Upper lobe of left lung (tissue), 6 donors: ENCODE data around the gene TMEM181. TPM values are rescaled to one million over a fixed set of nuclear protein-coding genes. Genes with fewer than 3 reads are reported as not detected.

ENCODE experiments used
- ATAC-seq, 2 donors: fragments of 200-7000 bp; cut with Tn5 transposase; one replicate each; pipeline ENCODE4 v1.9.1; 2022; ENCODE audit warnings: mild to moderate bottlenecking in 2 of 2, moderate library complexity in 2 of 2; ENCODE audit not compliant: low FRiP score in 2 of 2
- DNase-seq, 2 donors: peaks; one replicate each; pipeline ENCODE4 v3.0.0-alpha.2; 2019 to 2020
- H3K27ac ChIP-seq, 4 donors: fragments of 200-600 bp; sonication (generic); one replicate each; pipeline ENCODE4 v1.5.1; 2016 to 2019
- H3K27me3 ChIP-seq, 4 donors: fragments of 200-600 bp; sonication (generic); one replicate each; pipeline ENCODE4 v1.5.1; 2017 to 2019
- H3K36me3 ChIP-seq, 4 donors: fragments of 200-600 bp; sonication (generic); one replicate each; pipeline ENCODE4 v1.5.1; 2016 to 2019
- H3K4me1 ChIP-seq, 4 donors: fragments of 200-600 bp; sonication (generic); one replicate each; pipeline ENCODE4 v1.5.1; 2018 to 2019
- H3K4me3 ChIP-seq, 4 donors: fragments of 200-600 bp; sonication (generic); one replicate each; pipeline ENCODE4 v1.5.1; 2017 to 2019; ENCODE audit warnings: mild to moderate bottlenecking in 2 of 4, moderate library complexity in 1 of 4
- H3K9me3 ChIP-seq, 4 donors: fragments of 200-600 bp; sonication (generic); one replicate each; pipeline ENCODE4 v1.5.1; 2018 to 2019
- CTCF ChIP-seq, 6 experiments: fragments of 450-650 bp in 4 of 6; fragments of 200-600 bp in 2 of 6; sonication (generic) in 2 of 6; IDR thresholded peaks; one replicate each; pipeline ENCODE4 v1.5.1; 2016 to 2019; ENCODE audit warnings: antibody characterized with exemption in 6 of 6
- EP300 ChIP-seq, 4 donors: sonication (generic); formaldehyde crosslinking; IDR thresholded peaks; one replicate each; pipeline ENCODE4 v1.5.1; 2017; ENCODE audit warnings: antibody characterized with exemption in 4 of 4, control low read depth in 2 of 4
- POLR2A ChIP-seq, 4 donors: fragments of 450-650 bp; IDR thresholded peaks; one replicate each; pipeline ENCODE4 v1.5.1; 2016 to 2017; ENCODE audit warnings: antibody characterized with exemption in 4 of 4, mild to moderate bottlenecking in 2 of 4
- POLR2AphosphoS5 ChIP-seq, 2 donors: sonication (generic); formaldehyde crosslinking; IDR thresholded peaks; one replicate each; pipeline ENCODE4 v1.5.1; 2017; ENCODE audit warnings: antibody characterized with exemption in 2 of 2
- WGBS, 2 donors: methylation state at CpG; one replicate each; pipeline ENCODE4 v1.1.5; 2017 to 2018; 5-methylcytosine and 5-hydroxymethylcytosine counted together
- total RNA-seq, 6 donors: library from RNA; depleted of rRNA in 4 of 6; stranded (reverse); fragments of >200 nt in 4 of 6; gene quantifications; one replicate each; pipeline versions ENCODE4 v1.1.0 to v1.2.1, GENCODE V29; 2016 to 2021
- donor health status: DM: no; HTN: no; CAD: no; lungs with moderate emphysema.
- donor health status: DM: no; HTN: yes; CAD: no; lungs with severe emphysema.

Gene TMEM181
- total RNA-seq, 6 donors from 2014 or later, result 11.5 to 27.6 (median 18.9) TPM

GRCh38 chr6:158662607-158662953 lies 102.7 kb downstream of the TMEM181 start:
- H3K4me3 ChIP-seq, result peak overlapping the region in 2 of 4 donors; percentile 13 to 32
- 68 to 73% methylated on average over 3 of the region's 3 CpGs for WGBS, 2 donors
- H3K9me3 ChIP-seq, result no peaks in the 10 kb centered on the region
- no peak for TF ChIP-seq POLR2AphosphoS5 (IDR thresholded peaks at IDR 0.05)
- no peak for TF ChIP-seq POLR2A (IDR thresholded peaks at IDR 0.05)
- no peak for TF ChIP-seq EP300 (IDR thresholded peaks at IDR 0.05)
- no peak for TF ChIP-seq CTCF (IDR thresholded peaks at IDR 0.05)
- H3K36me3 ChIP-seq, result no peaks in the 10 kb centered on the region
- peak overlapping the region in 3 of 4 donors; percentile 45 to 73 (median 62) for H3K27ac ChIP-seq
- peaks cover 9 to 41% (median 35%) of the 10 kb centered on the region in 4 donors for H3K4me1 ChIP-seq
- no peak for ATAC-seq
- DNase-seq, result no peak
- no peaks in the 10 kb centered on the region for H3K27me3 ChIP-seq

GRCh38 chr6:158662954-158663624 lies 103.2 kb downstream of the TMEM181 start:
- 40 to 44% methylated on average over 23 to 27 of the region's 27 CpGs for WGBS, 2 donors
- H3K4me1 ChIP-seq, result peaks cover 14 to 46% (median 40%) of the 10 kb centered on the region in 4 donors

GRCh38 chr6:158663625-158664165 lies 103.8 kb downstream of the TMEM181 start:
- Histone ChIP-seq H3K27me3 (no peaks in the 10 kb centered on the region), H3K27ac (peak overlapping the region; percentile 45 to 73 (median 60)), H3K9me3 (no peaks in the 10 kb centered on the region), H3K36me3 (no peaks in the 10 kb centered on the region), H3K4me1 (peaks cover 18 to 52% (median 46%) of the 10 kb centered on the region in 4 donors), H3K4me3 (peak overlapping the region in 3 of 4 donors; percentile 13 to 32 (median 16))
- DNase-seq (peak in 1 of 2 donors; percentile 61), ATAC-seq (peak in 1 of 2 donors; percentile 29)
- TF ChIP-seq CTCF (IDR thresholded peaks at IDR 0.05) (no peak), POLR2A (IDR thresholded peaks at IDR 0.05) (peak in 1 of 4 donors; percentile 37), POLR2AphosphoS5 (IDR thresholded peaks at IDR 0.05) (no peak)
- 38 to 42% methylated on average over 11 of the region's 11 CpGs for WGBS, 2 donors

More at GRCh38 chr6:158662954-158663624, 103.2 kb downstream of the TMEM181 start:
- peak in 1 of 4 donors; percentile 28 for TF ChIP-seq POLR2A (IDR thresholded peaks at IDR 0.05)
- TF ChIP-seq EP300 (IDR thresholded peaks at IDR 0.05), result no peak
- ATAC-seq (peak in 1 of 2 donors; percentile 54), DNase-seq (peak in 1 of 2 donors; percentile 50)
- H3K4me3 ChIP-seq, result peak overlapping the region in 3 of 4 donors; percentile 13 to 32 (median 16)
- H3K27ac ChIP-seq, result peak overlapping the region; percentile 45 to 73 (median 60)
- no peaks in the 10 kb centered on the region for H3K27me3 ChIP-seq
- H3K9me3 ChIP-seq, result no peaks in the 10 kb centered on the region
- H3K36me3 ChIP-seq, result no peaks in the 10 kb centered on the region

- Histone ChIP-seq H3K4me1 (peaks cover 18 to 56% (median 42%) of the 10 kb centered on the region in 4 donors), H3K27ac (peak overlapping the region in 2 of 4 donors; percentile 85 to 86)
- no peak for TF ChIP-seq POLR2A (IDR thresholded peaks at IDR 0.05)
- TF ChIP-seq CTCF (IDR thresholded peaks at IDR 0.05), result no peak
- TF ChIP-seq EP300 (IDR thresholded peaks at IDR 0.05), result no peak
- no peak for TF ChIP-seq POLR2AphosphoS5 (IDR thresholded peaks at IDR 0.05)
Measured at GRCh38 chr6:158665332-158665731, 105.4 kb downstream of the TMEM181 start.

GRCh38 chr6:158666628-158667359 lies 106.9 kb downstream of the TMEM181 start:
- WGBS, 2 donors, result 50 to 73% methylated on average over 14 of the region's 14 CpGs
- peak; percentile 63 to 75 for DNase-seq
- TF ChIP-seq POLR2A (IDR thresholded peaks at IDR 0.05) (peak in 1 of 4 donors; percentile 41), CTCF (IDR thresholded peaks at IDR 0.05) (no peak), POLR2AphosphoS5 (IDR thresholded peaks at IDR 0.05) (peak; percentile 40 to 67), EP300 (IDR thresholded peaks at IDR 0.05) (peak in 2 of 4 donors; percentile 80 to 92)
- H3K4me3 ChIP-seq, result peak overlapping the region in 1 of 4 donors; percentile 15
- no peaks in the 10 kb centered on the region for H3K36me3 ChIP-seq
- H3K4me1 ChIP-seq, result peaks cover 18 to 51% (median 35%) of the 10 kb centered on the region in 4 donors
- peak; percentile 85 to 90 for ATAC-seq
- no peaks in the 10 kb centered on the region for H3K27me3 ChIP-seq
- peak overlapping the region; percentile 79 to 87 (median 86) for H3K27ac ChIP-seq
- H3K9me3 ChIP-seq, result no peaks in the 10 kb centered on the region

More at GRCh38 chr6:158665332-158665731, 105.4 kb downstream of the TMEM181 start:
- WGBS, 2 donors, result 90 to 94% methylated on average over 7 to 18 of the region's 18 CpGs
- Histone ChIP-seq H3K9me3 (no peaks in the 10 kb centered on the region), H3K4me3 (no peak overlapping the region), H3K27me3 (no peaks in the 10 kb centered on the region), H3K36me3 (no peaks in the 10 kb centered on the region)
- no peak for ATAC-seq
- DNase-seq, result peak in 1 of 2 donors; percentile 54
